Measurements from ENCODE around the gene OR5AK2.

- no peak for TF ChIP-seq NR3C1 (CRISPR knock-in tag; conservative IDR thresholded peaks at IDR 0.05; ENCODE audit: low read depth)
- TF ChIP-seq CTCF (IDR thresholded peaks at IDR 0.05): no peak
- no peak for TF ChIP-seq FOXP1 (CRISPR knock-in tag; IDR thresholded peaks at IDR 0.05; ENCODE audit: borderline replicate concordance)
- no peak for TF ChIP-seq ZNF121 (CRISPR knock-in tag; IDR thresholded peaks at IDR 0.05)
- TF ChIP-seq SP1 (CRISPR knock-in tag; conservative IDR thresholded peaks at IDR 0.05): no peak
Observed at GRCh38 chr11:56961609-56962008, 27.1 kb upstream of the OR5AK2 start.

Measured in WTC11 (cell line).